ENCODE measurements around the gene PLXDC1. TPM values are rescaled to one million over a fixed set of nuclear protein-coding genes. Genes with fewer than 3 reads are reported as not detected.
"Not testable (repeated sequence)": the region's sequence is repeated elsewhere in the genome, so short reads cannot be mapped to it uniquely, and the experiment has no call there.

PLXDC1 gene
- total RNA-seq, 1 experiment from 2014 or later, result 2.0 TPM

DNA sequence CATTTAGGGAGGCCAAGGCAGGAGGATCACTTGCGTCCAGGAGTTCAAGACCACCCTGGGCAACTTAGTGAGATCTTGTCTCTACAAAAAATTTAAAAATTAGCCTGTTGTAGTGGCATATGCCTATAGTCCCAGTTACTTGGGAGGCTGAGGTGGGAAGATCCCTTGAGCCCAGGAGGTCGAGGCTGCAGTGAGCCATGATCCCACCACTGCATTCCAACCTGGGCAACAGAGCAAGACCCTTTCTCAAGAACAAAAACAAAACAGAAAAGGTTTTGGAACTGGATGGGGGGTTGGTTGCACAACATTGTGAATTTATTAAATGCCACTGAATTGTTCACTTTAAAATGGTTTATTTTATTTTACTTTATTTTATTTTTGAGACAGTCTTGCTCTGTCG lies 21.2 kb downstream of the PLXDC1 start:
- Histone ChIP-seq H3K9ac (ENCODE audit: extremely low read depth, insufficient read length, low read length) (no peak overlapping the region), H3K14ac (ENCODE audit: insufficient read depth, low read length) (no peak overlapping the region), H2BK20ac (ENCODE audit: low read depth, low read length, poor library complexity, severe bottlenecking) (no peak overlapping the region), H3K4me1 (ENCODE audit: insufficient read depth, low read length) (no peaks in the 10 kb centered on the region; the same call in 1 of the 2 replicates), H2BK120ac (ENCODE audit: low read depth, low read length, poor library complexity, severe bottlenecking) (no peak overlapping the region), H3K27ac (ENCODE audit: insufficient read length, low read depth, low read length) (no peak overlapping the region), H2AK5ac (ENCODE audit: insufficient read length, low read length) (no peak overlapping the region), H4K91ac (ENCODE audit: insufficient read length, low read depth, low read length) (no peak overlapping the region), H3T11ph (ENCODE audit: low read length) (no peak overlapping the region), H2AFZ (ENCODE audit: low read length) (no peak overlapping the region), H4K5ac (ENCODE audit: insufficient read length, low read depth, low read length) (no peak overlapping the region), H2BK5ac (ENCODE audit: insufficient read length, low read length) (no peak overlapping the region), H3K9me3 (ENCODE audit: control insufficient read depth, low read depth, low read length) (no peaks in the 10 kb centered on the region), H3K18ac (ENCODE audit: insufficient read length, low read depth, low read length) (no peak overlapping the region), H3K79me1 (ENCODE audit: insufficient read depth, low read depth, low read length, poor library complexity, severe bottlenecking) (no peaks in the 10 kb centered on the region), H4K8ac (replicated peaks; ENCODE audit: insufficient read length, low read depth, low read length) (no peak overlapping the region), H4K20me1 (ENCODE audit: control insufficient read depth, insufficient read depth, insufficient read length) (no peaks in the 10 kb centered on the region), H2BK12ac (ENCODE audit: insufficient read length, low read depth, low read length) (no peak overlapping the region), H3K79me2 (ENCODE audit: insufficient read depth, low read length) (no peaks in the 10 kb centered on the region), H3K4ac (ENCODE audit: low read depth, low read length) (no peak overlapping the region), H3K56ac (ENCODE audit: insufficient read length, low read depth, low read length) (no peak overlapping the region), H3K23me2 (ENCODE audit: insufficient read length, low read depth, low read length, poor library complexity, severe bottlenecking) (no peaks in the 10 kb centered on the region), H2BK15ac (ENCODE audit: low read depth, low read length) (no peak overlapping the region), H3K27me3 (ENCODE audit: insufficient read depth, low read length) (no peaks in the 10 kb centered on the region), H3K4me2 (ENCODE audit: insufficient read depth, insufficient read length, low read length) (no peak overlapping the region), H3K23ac (ENCODE audit: insufficient read length, low read depth, low read length) (no peak overlapping the region)
- WGBS (ENCODE audit: extremely low coverage, insufficient read length, low lambda C conversion rate), result no CpG with 5 or more reads among the region's 3 CpGs
- no peak for DNase-seq
- no peak overlapping the region for H3K4me3 Mint-ChIP-seq
- H3K9me3 Mint-ChIP-seq, result no peaks in the 10 kb centered on the region
- TF ChIP-seq CTCF (conservative IDR thresholded peaks at IDR 0.05), result no peak
- H3K4me1 Mint-ChIP-seq, result peaks cover 8 to 9% of the 10 kb centered on the region in 2 experiments; a peak in 3 of 4 replicates
- H3K27me3 Mint-ChIP-seq (ENCODE audit: low read depth), result peaks cover 7% of the 10 kb centered on the region
- H3K27ac Mint-ChIP-seq, result no peak overlapping the region; a peak in 1 of 7 replicates
- no peaks in the 10 kb centered on the region; a peak in 2 of 7 replicates for H3K36me3 Mint-ChIP-seq (ENCODE audit: insufficient read depth in 1 of 3, low read depth in 3 of 3)

DNA sequence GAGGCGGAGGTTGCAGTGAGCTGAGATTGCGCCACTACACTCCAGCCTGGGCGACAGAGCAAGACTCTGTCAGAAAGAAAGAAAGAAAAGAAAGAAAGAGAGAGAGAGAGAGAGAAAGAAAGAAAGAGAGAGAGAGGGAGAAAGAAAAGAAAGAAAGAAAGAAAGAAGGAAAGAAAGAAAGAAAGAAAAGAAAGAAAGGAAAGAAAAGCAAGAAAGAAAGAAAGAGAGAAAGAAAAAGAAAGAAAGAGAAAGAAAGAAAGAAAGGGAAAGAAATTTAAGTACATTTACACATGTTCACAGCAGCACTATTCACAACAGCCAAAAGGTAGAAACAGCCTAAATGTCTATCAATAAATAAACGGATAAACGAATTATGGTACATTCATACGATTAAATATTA lies 21.9 kb downstream of the PLXDC1 start:
- not testable (repeated sequence) for H2BK5ac ChIP-seq (ENCODE audit: insufficient read length, low read length); H3K36me3 Mint-ChIP-seq (ENCODE audit: insufficient read depth in 1 of 3, low read depth in 3 of 3); H4K5ac ChIP-seq (ENCODE audit: insufficient read length, low read depth, low read length); H3K14ac ChIP-seq (ENCODE audit: insufficient read depth, low read length); H3K9me3 ChIP-seq (ENCODE audit: control insufficient read depth, low read depth, low read length); H3K79me2 ChIP-seq (ENCODE audit: insufficient read depth, low read length); H3K56ac ChIP-seq (ENCODE audit: insufficient read length, low read depth, low read length); H3K9ac ChIP-seq (ENCODE audit: extremely low read depth, insufficient read length, low read length); H2BK15ac ChIP-seq (ENCODE audit: low read depth, low read length); H3K27me3 ChIP-seq (ENCODE audit: insufficient read depth, low read length); H3K27ac ChIP-seq (ENCODE audit: insufficient read length, low read depth, low read length); H3K4me1 Mint-ChIP-seq; H3K4me2 ChIP-seq (ENCODE audit: insufficient read depth, insufficient read length, low read length); H3K4me1 ChIP-seq (ENCODE audit: insufficient read depth, low read length); H3K79me1 ChIP-seq (ENCODE audit: insufficient read depth, low read depth, low read length, poor library complexity, severe bottlenecking); H3K9me3 Mint-ChIP-seq; H2BK120ac ChIP-seq (ENCODE audit: low read depth, low read length, poor library complexity, severe bottlenecking); H2AK5ac ChIP-seq (ENCODE audit: insufficient read length, low read length); H4K20me1 ChIP-seq (ENCODE audit: control insufficient read depth, insufficient read depth, insufficient read length); H3K18ac ChIP-seq (ENCODE audit: insufficient read length, low read depth, low read length); H3K27me3 Mint-ChIP-seq (ENCODE audit: low read depth); H4K8ac ChIP-seq (replicated peaks; ENCODE audit: insufficient read length, low read depth, low read length); H3K4ac ChIP-seq (ENCODE audit: low read depth, low read length); H2AFZ ChIP-seq (ENCODE audit: low read length); H3K23me2 ChIP-seq (ENCODE audit: insufficient read length, low read depth, low read length, poor library complexity, severe bottlenecking); H2BK12ac ChIP-seq (ENCODE audit: insufficient read length, low read depth, low read length); H3K27ac Mint-ChIP-seq; H3K4me3 Mint-ChIP-seq; H4K91ac ChIP-seq (ENCODE audit: insufficient read length, low read depth, low read length); H2BK20ac ChIP-seq (ENCODE audit: low read depth, low read length, poor library complexity, severe bottlenecking); H3K23ac ChIP-seq (ENCODE audit: insufficient read length, low read depth, low read length); DNase-seq; H3T11ph ChIP-seq (ENCODE audit: low read length)
- WGBS (ENCODE audit: extremely low coverage, insufficient read length, low lambda C conversion rate), result no CpG with 5 or more reads among the region's 6 CpGs
